Panc1 (cell line): ENCODE results near the gene ZNF407. TPM values are rescaled to one million over a fixed set of nuclear protein-coding genes. Genes with fewer than 3 reads are reported as not detected.

Experiments
- ATAC-seq: fragments of 200-7000 bp; cut with Tn5 transposase; 2 replicates; pipeline ENCODE4 v1.9.1; 2020; ENCODE audit warnings: mild to moderate bottlenecking, moderate library complexity
- BruUV-seq: library from RNA; stranded (reverse); fragments of 400-500 nt; replicated peaks from 2 replicates; lab custom pipeline; 2021; lab: Mats Ljungman, UMichigan
- CTCF ChIA-PET: fragments of 300-600 bp; sonication (Branson Sonifier 250); formaldehyde crosslinking; loops from one replicate; lab custom pipeline; 2022; ENCODE audit warnings: antibody characterized with exemption; lab: Charles Lee
- POLR2A ChIA-PET: fragments of 300-600 bp; sonication (Branson Sonifier 250); formaldehyde crosslinking; loops from one replicate; lab custom pipeline; 2022; ENCODE audit warnings: antibody characterized with exemption; lab: Charles Lee
- DNase-seq: peaks from one replicate; pipeline ENCODE4 v3.0.0-alpha.2; 2010; ENCODE audit warnings: low read depth, low spot score
- H3K27ac ChIP-seq: 2 replicates; pipeline ENCODE4 v1.5.1; 2011; ENCODE audit warnings: mild to moderate bottlenecking, low read length, inconsistent platforms
- H3K27me3 ChIP-seq: fragments of 200-500 bp; sonication (Bioruptor generic); 2 replicates; pipeline ENCODE4 v1.6.0; 2014; ENCODE audit warnings: low read length, inconsistent platforms; ENCODE audit not compliant: control insufficient read depth, insufficient read depth
- H3K36me3 ChIP-seq: fragments of 200-500 bp; sonication (Bioruptor generic); 2 replicates; pipeline ENCODE4 v1.5.1; 2014; ENCODE audit warnings: inconsistent platforms, mild to moderate bottlenecking, low read length, moderate library complexity; ENCODE audit not compliant: control insufficient read depth, insufficient read depth
- H3K4me1 ChIP-seq: 2 replicates; pipeline ENCODE4 v1.5.1; 2011; ENCODE audit warnings: inconsistent platforms, mild to moderate bottlenecking, low read length, moderate library complexity; ENCODE audit not compliant: control insufficient read depth, insufficient read depth
- H3K4me3 ChIP-seq, 2 experiments: 2 replicates each; pipeline ENCODE4 v1.5.1; 2011 to 2012; ENCODE audit warnings: low read depth in 2 of 2, low read length in 2 of 2, mild to moderate bottlenecking in 2 of 2, inconsistent platforms in 1 of 2, moderate library complexity in 1 of 2
- H3K9me3 ChIP-seq: fragments of 200-500 bp; sonication (Bioruptor generic); 2 replicates; pipeline ENCODE4 v1.5.1; 2014; ENCODE audit warnings: low read depth, mild to moderate bottlenecking, inconsistent platforms, low read length, moderate library complexity; ENCODE audit not compliant: control insufficient read depth, insufficient read depth
- POLR2AphosphoS5 ChIP-seq: IDR thresholded peaks from 2 replicates; pipeline ENCODE4 v1.6.1; 2012; ENCODE audit warnings: mild to moderate bottlenecking, low read depth, low read length, moderate library complexity
- SIN3A ChIP-seq: IDR thresholded peaks from 2 replicates; pipeline ENCODE4 v1.6.1; 2012; ENCODE audit warnings: low read depth, mild to moderate bottlenecking, low read length, moderate library complexity, borderline replicate concordance; ENCODE audit not compliant: insufficient read depth
- TCF7L2 ChIP-seq: IDR thresholded peaks from 2 replicates; pipeline ENCODE4 v1.6.1; 2011; ENCODE audit warnings: mild to moderate bottlenecking, low read depth, low read length, inconsistent platforms
- in situ Hi-C: cut with HindIII; loops from 2 replicates; pipeline ENCODE4 v1.10.0; 2016; ENCODE audit warnings: low sequenced_read_pairs, low pct_unique_long_range_greater_than_20kb
- intact Hi-C: fragments of 100-400 bp; cut with micrococcal nuclease; formaldehyde crosslinking; loops from one replicate; pipeline ENCODE4 v1.10.0; 2022; ENCODE audit not compliant: unreplicated experiment
- total RNA-seq: library from RNA; stranded (reverse); gene quantifications from one replicate; pipeline ENCODE4 v1.2.1, GENCODE V29; 2021; ENCODE audit not compliant: unreplicated experiment
- TF ChIP-seq, protein P1 (sequence below), 2 experiments: IDR thresholded peaks; 2 replicates each; pipeline ENCODE4 v1.6.1; 2011 to 2012; ENCODE audit warnings: low read depth in 2 of 2, control low read depth in 1 of 2, low read length in 1 of 2, mild to moderate bottlenecking in 1 of 2, moderate library complexity in 1 of 2; ENCODE audit not compliant: insufficient read depth in 1 of 2
- TF ChIP-seq, protein P2 (sequence below): fragments of 450-650 bp; IDR thresholded peaks from 2 replicates; pipeline ENCODE4 v1.5.1; 2017; ENCODE audit warnings: mild to moderate bottlenecking

ZNF407 gene
- total RNA-seq, 1 experiment from 2014 or later: 16.8 TPM

- Histone ChIP-seq H3K4me3 (no peak overlapping the region), H3K27ac (no peak overlapping the region), H3K36me3 (no peaks in the 10 kb centered on the region), H3K9me3 (no peaks in the 10 kb centered on the region), H3K27me3 (no peaks in the 10 kb centered on the region), H3K4me1 (no peaks in the 10 kb centered on the region)
- TF ChIP-seq SIN3A: no peak
- no peak for TF ChIP-seq POLR2AphosphoS5
- TF ChIP-seq, protein P1, sequence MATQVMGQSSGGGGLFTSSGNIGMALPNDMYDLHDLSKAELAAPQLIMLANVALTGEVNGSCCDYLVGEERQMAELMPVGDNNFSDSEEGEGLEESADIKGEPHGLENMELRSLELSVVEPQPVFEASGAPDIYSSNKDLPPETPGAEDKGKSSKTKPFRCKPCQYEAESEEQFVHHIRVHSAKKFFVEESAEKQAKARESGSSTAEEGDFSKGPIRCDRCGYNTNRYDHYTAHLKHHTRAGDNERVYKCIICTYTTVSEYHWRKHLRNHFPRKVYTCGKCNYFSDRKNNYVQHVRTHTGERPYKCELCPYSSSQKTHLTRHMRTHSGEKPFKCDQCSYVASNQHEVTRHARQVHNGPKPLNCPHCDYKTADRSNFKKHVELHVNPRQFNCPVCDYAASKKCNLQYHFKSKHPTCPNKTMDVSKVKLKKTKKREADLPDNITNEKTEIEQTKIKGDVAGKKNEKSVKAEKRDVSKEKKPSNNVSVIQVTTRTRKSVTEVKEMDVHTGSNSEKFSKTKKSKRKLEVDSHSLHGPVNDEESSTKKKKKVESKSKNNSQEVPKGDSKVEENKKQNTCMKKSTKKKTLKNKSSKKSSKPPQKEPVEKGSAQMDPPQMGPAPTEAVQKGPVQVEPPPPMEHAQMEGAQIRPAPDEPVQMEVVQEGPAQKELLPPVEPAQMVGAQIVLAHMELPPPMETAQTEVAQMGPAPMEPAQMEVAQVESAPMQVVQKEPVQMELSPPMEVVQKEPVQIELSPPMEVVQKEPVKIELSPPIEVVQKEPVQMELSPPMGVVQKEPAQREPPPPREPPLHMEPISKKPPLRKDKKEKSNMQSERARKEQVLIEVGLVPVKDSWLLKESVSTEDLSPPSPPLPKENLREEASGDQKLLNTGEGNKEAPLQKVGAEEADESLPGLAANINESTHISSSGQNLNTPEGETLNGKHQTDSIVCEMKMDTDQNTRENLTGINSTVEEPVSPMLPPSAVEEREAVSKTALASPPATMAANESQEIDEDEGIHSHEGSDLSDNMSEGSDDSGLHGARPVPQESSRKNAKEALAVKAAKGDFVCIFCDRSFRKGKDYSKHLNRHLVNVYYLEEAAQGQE (IDR thresholded peaks at IDR 0.05; ENCODE audit: insufficient read depth in 1 of 2, low read depth in 2 of 2, low read length in 1 of 2): no peak
- TF ChIP-seq, protein P2, sequence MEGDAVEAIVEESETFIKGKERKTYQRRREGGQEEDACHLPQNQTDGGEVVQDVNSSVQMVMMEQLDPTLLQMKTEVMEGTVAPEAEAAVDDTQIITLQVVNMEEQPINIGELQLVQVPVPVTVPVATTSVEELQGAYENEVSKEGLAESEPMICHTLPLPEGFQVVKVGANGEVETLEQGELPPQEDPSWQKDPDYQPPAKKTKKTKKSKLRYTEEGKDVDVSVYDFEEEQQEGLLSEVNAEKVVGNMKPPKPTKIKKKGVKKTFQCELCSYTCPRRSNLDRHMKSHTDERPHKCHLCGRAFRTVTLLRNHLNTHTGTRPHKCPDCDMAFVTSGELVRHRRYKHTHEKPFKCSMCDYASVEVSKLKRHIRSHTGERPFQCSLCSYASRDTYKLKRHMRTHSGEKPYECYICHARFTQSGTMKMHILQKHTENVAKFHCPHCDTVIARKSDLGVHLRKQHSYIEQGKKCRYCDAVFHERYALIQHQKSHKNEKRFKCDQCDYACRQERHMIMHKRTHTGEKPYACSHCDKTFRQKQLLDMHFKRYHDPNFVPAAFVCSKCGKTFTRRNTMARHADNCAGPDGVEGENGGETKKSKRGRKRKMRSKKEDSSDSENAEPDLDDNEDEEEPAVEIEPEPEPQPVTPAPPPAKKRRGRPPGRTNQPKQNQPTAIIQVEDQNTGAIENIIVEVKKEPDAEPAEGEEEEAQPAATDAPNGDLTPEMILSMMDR: no peak
- TF ChIP-seq TCF7L2: no peak
- ATAC-seq (no peak), DNase-seq (no peak)
- ChIA-PET CTCF (no interaction called here), POLR2A (no interaction called here)
- BruUV-seq: no TSS peak
- intact Hi-C loops: no loop called here
- in situ Hi-C loops: no loop called here
Observed at GRCh38 chr18:75089748-75090327, 492.2 kb downstream of the ZNF407 start.

- H3K4me1 ChIP-seq: no peaks in the 10 kb centered on the region
- BruUV-seq: no TSS peak
- DNase-seq (no peak), ATAC-seq (no peak; the same call in 1 of the 2 replicates)
- CTCF ChIA-PET: no interaction called here
- H3K36me3 ChIP-seq: no peaks in the 10 kb centered on the region
- TF ChIP-seq TCF7L2: no peak
- H3K9me3 ChIP-seq: 0 out of 2 replicates have a peak, but pooled peaks cover 2% of the 10 kb centered on the region
- H3K4me3 ChIP-seq: no peak overlapping the region
- no peak overlapping the region for H3K27ac ChIP-seq
- in situ Hi-C loops: no loop called here
- POLR2A ChIA-PET: no interaction called here
- intact Hi-C loops: no loop called here
- H3K27me3 ChIP-seq: no peaks in the 10 kb centered on the region
Observed at GRCh38 chr18:75090336-75090735, 492.7 kb downstream of the ZNF407 start.

DNA sequence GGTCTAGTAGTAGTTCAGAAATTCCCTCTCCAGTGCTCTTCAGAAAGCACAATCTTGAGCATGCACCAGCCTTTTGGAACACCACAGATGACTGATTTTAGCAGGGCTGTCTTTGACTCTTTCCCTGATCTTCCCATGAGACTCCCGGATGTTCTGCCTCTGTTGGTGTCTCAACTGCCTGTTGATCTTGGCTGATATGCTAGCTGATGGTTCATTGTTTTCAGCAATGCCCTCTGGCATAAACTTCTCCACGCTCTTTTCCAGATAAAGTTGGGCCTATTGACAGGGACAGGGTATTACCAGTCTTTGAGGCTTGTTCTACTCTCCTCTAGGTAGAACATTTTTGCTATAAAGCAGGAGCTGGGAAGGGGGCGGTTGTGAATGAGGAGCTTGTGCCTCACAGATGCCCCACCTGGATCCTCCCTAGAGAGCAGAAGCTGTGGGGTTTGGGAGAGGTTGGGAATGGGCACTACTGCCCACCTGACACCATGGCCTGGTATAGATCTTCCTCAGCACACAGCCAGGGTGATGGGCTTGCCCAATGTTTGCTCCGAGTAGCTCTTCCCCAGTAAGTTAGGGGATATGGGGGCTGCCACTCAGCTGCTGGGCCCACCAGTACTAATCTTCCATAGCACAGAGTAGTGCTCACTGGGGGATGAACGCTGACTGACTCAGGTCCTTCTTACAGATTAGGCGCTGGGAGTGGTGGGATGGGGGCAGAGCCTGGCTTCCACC lies 500.0 kb downstream of the ZNF407 start:
- TF ChIP-seq POLR2AphosphoS5 (no peak), TCF7L2 (no peak), SIN3A (no peak)
- TF ChIP-seq, protein P1 (IDR thresholded peaks at IDR 0.05; ENCODE audit: insufficient read depth in 1 of 2, low read depth in 2 of 2, low read length in 1 of 2): no peak
- TF ChIP-seq, protein P2: no peak

More for the DNA sequence above, 500.0 kb downstream of the ZNF407 start:
- H3K4me3 ChIP-seq: no peak overlapping the region
- in situ Hi-C loops (no loop called here), intact Hi-C loops (no loop called here)
- no peak overlapping the region for H3K27ac ChIP-seq
- ChIA-PET CTCF (no interaction called here), POLR2A (no interaction called here)
- H3K27me3 ChIP-seq: no peaks in the 10 kb centered on the region
- no TSS peak for BruUV-seq
- H3K36me3 ChIP-seq: no peaks in the 10 kb centered on the region
- H3K4me1 ChIP-seq: no peaks in the 10 kb centered on the region
- peaks cover 11% of the 10 kb centered on the region; the same call in 1 of the 2 replicates for H3K9me3 ChIP-seq
- DNase-seq: no peak
- no peak for ATAC-seq
